Activated T-cell treated with anti-CD3 and anti-CD28 coated beads for 1 hour (primary cell): Measurements from ENCODE around the gene OSBPL1A.

ENCODE experiments used
- DNase-seq: peaks from one replicate; pipeline ENCODE4 v3.0.0-alpha.2; 2020; ENCODE audit warnings: low read depth

Gene OSBPL1A

GRCh38 chr18:24267878-24268277 is 129.7 kb downstream of the OSBPL1A start:
- no peak for DNase-seq

GRCh38 chr18:24266131-24266530 is 131.5 kb downstream of the OSBPL1A start:
- DNase-seq, result no peak

- DNase-seq, result no peak
Observed at GRCh38 chr18:24265502-24266064, 132.0 kb downstream of the OSBPL1A start.

- no peak for DNase-seq
Observed at GRCh38 chr18:24263050-24263449, 134.6 kb downstream of the OSBPL1A start.

GRCh38 chr18:24262087-24262486 is 135.5 kb downstream of the OSBPL1A start:
- no peak for DNase-seq

- no peak for DNase-seq
Observed at GRCh38 chr18:24259869-24260641, 137.6 kb downstream of the OSBPL1A start.

GRCh38 chr18:24254071-24254470 is 143.6 kb downstream of the OSBPL1A start:
- no peak for DNase-seq

- no peak for DNase-seq
Observed at GRCh38 chr18:24249716-24250115, 147.9 kb downstream of the OSBPL1A start.

- DNase-seq, result no peak
Observed at GRCh38 chr18:24248359-24248758, 149.3 kb downstream of the OSBPL1A start.

GRCh38 chr18:24246143-24246542 is 151.5 kb downstream of the OSBPL1A start:
- DNase-seq, result no peak

GRCh38 chr18:24244698-24245097 is 152.9 kb downstream of the OSBPL1A start:
- no peak for DNase-seq

GRCh38 chr18:24243677-24244076 is 153.9 kb downstream of the OSBPL1A start:
- DNase-seq, result no peak

GRCh38 chr18:24239341-24239740 is 158.3 kb downstream of the OSBPL1A start:
- no peak for DNase-seq

- no peak for DNase-seq
Observed at GRCh38 chr18:24238387-24238786, 159.2 kb downstream of the OSBPL1A start.

- DNase-seq, result no peak
Observed at GRCh38 chr18:24234850-24235418, 162.7 kb downstream of the OSBPL1A start.

- no peak for DNase-seq
Observed at GRCh38 chr18:24234330-24234729, 163.3 kb downstream of the OSBPL1A start.

GRCh38 chr18:24232800-24233199 is 164.8 kb downstream of the OSBPL1A start:
- DNase-seq, result no peak

- no peak for DNase-seq
Observed at GRCh38 chr18:24231773-24232735, 165.6 kb downstream of the OSBPL1A start.

- DNase-seq, result no peak
Observed at GRCh38 chr18:24230766-24231165, 166.9 kb downstream of the OSBPL1A start.

- no peak for DNase-seq
Observed at GRCh38 chr18:24228667-24229041, 169.0 kb downstream of the OSBPL1A start.

GRCh38 chr18:24227977-24228666 is 169.5 kb downstream of the OSBPL1A start:
- DNase-seq, result no peak

GRCh38 chr18:24220318-24220688 is 177.3 kb downstream of the OSBPL1A start:
- no peak for DNase-seq
